Sigmoid colon (tissue), 4 donors: ENCODE results near the gene DIRAS3.

Source experiments
- POLR2A ChIP-seq, 2 donors: fragments of 450-650 bp; IDR thresholded peaks; one replicate each; pipeline ENCODE4 v1.6.1; 2016; ENCODE audit warnings: antibody characterized with exemption in 2 of 2, mild to moderate bottlenecking in 2 of 2, moderate library complexity in 2 of 2
- POLR2AphosphoS5 ChIP-seq, 4 donors: sonication (generic); formaldehyde crosslinking; IDR thresholded peaks; one replicate each; pipeline ENCODE4 v1.6.1; 2017; ENCODE audit warnings: antibody characterized with exemption in 4 of 4
- TF ChIP-seq, protein P1 (sequence below), 4 experiments: fragments of 450-650 bp in 3 of 4; fragments of 200-600 bp in 1 of 4; IDR thresholded peaks; one replicate each; pipeline ENCODE4 v1.5.1; 2016 to 2019; ENCODE audit warnings: antibody characterized with exemption in 4 of 4, mild to moderate bottlenecking in 3 of 4, moderate library complexity in 2 of 4

DNA sequence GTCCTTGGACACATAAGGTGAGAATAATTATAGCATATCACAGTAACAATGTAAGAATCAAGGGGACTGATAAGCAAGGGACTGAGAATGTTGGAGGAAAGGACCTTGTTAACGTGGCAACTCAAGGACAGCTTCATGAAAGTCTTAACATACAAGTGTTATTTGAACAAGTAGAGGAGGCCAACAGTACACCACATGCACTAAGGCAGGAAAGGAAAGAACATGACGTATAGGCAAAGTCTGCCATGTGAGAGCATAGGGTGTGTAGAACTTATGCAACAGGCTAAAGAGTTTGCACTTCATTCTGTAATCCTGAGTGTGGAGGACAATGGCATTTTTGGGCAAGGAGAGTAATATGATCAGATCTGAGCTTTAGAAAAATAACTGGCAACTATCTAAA is 33.3 kb upstream of the DIRAS3 start:
- TF ChIP-seq, protein P1, sequence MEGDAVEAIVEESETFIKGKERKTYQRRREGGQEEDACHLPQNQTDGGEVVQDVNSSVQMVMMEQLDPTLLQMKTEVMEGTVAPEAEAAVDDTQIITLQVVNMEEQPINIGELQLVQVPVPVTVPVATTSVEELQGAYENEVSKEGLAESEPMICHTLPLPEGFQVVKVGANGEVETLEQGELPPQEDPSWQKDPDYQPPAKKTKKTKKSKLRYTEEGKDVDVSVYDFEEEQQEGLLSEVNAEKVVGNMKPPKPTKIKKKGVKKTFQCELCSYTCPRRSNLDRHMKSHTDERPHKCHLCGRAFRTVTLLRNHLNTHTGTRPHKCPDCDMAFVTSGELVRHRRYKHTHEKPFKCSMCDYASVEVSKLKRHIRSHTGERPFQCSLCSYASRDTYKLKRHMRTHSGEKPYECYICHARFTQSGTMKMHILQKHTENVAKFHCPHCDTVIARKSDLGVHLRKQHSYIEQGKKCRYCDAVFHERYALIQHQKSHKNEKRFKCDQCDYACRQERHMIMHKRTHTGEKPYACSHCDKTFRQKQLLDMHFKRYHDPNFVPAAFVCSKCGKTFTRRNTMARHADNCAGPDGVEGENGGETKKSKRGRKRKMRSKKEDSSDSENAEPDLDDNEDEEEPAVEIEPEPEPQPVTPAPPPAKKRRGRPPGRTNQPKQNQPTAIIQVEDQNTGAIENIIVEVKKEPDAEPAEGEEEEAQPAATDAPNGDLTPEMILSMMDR (IDR thresholded peaks at IDR 0.05) = no peak
- TF ChIP-seq POLR2A (IDR thresholded peaks at IDR 0.05) = no peak
- TF ChIP-seq POLR2AphosphoS5 (IDR thresholded peaks at IDR 0.05) = no peak
